Measurements from ENCODE around the gene TRPC4AP. TPM values are rescaled to one million over a fixed set of nuclear protein-coding genes. Genes with fewer than 3 reads are reported as not detected.
A peak's percentile ranks its signal among the peaks of the same experiment; 100 is the strongest.

TRPC4AP gene
- total and polyA plus RNA-seq, 4 donors, result 18.8 to 58.3 (median 54.8) TPM

- no peak overlapping the region for H3K27ac ChIP-seq (ENCODE audit: low read depth in 1 of 2, low read length in 2 of 2)
- peaks cover 0 to 1% of the 10 kb centered on the region in 2 donors for H3K36me3 ChIP-seq (ENCODE audit: control insufficient read depth in 1 of 2, insufficient read depth in 2 of 2, low read length in 1 of 2)
- intact Hi-C loops (cut with DNase I), result no loop called here
- H3K4me1 ChIP-seq (ENCODE audit: control insufficient read depth in 1 of 2, insufficient read depth in 2 of 2, low read length in 2 of 2), result no peaks in the 10 kb centered on the region
- H3K4me3 ChIP-seq (ENCODE audit: low read length in 2 of 2), result no peak overlapping the region
- ATAC-seq (ENCODE audit: low FRiP score), result no peak
- no peak for DNase-seq
- no peaks in the 10 kb centered on the region for H3K27me3 ChIP-seq (ENCODE audit: control insufficient read depth in 1 of 2, insufficient read depth in 2 of 2, low read length in 1 of 2)
- WGBS, 2 donors, result 78 to 80% methylated on average over 4 of the region's 4 CpGs
- H3K9me3 ChIP-seq (ENCODE audit: control insufficient read depth, low read length), result no peaks in the 10 kb centered on the region
These were observed 18.7 kb upstream of the TRPC4AP start for GRCh38 chr20:35111141-35111888.

GRCh38 chr20:35108921-35109320 is 16.3 kb upstream of the TRPC4AP start:
- intact Hi-C loops (cut with DNase I), result no loop called here
- Histone ChIP-seq H3K4me3 (ENCODE audit: low read length in 2 of 2) (no peak overlapping the region), H3K36me3 (ENCODE audit: control insufficient read depth in 1 of 2, insufficient read depth in 2 of 2, low read length in 1 of 2) (no peaks in the 10 kb centered on the region), H3K27me3 (ENCODE audit: control insufficient read depth in 1 of 2, insufficient read depth in 2 of 2, low read length in 1 of 2) (no peaks in the 10 kb centered on the region), H3K9me3 (ENCODE audit: control insufficient read depth, low read length) (no peaks in the 10 kb centered on the region), H3K4me1 (ENCODE audit: control insufficient read depth in 1 of 2, insufficient read depth in 2 of 2, low read length in 2 of 2) (no peaks in the 10 kb centered on the region), H3K27ac (ENCODE audit: low read depth in 1 of 2, low read length in 2 of 2) (no peak overlapping the region)
- ATAC-seq (ENCODE audit: low FRiP score) (no peak), DNase-seq (no peak)
- 93 to 95% methylated on average over 4 of the region's 4 CpGs for WGBS, 2 donors

- Histone ChIP-seq H3K4me1 (ENCODE audit: control insufficient read depth in 1 of 2, insufficient read depth in 2 of 2, low read length in 2 of 2) (no peaks in the 10 kb centered on the region), H3K36me3 (ENCODE audit: control insufficient read depth in 1 of 2, insufficient read depth in 2 of 2, low read length in 1 of 2) (no peaks in the 10 kb centered on the region), H3K27ac (ENCODE audit: low read depth in 1 of 2, low read length in 2 of 2) (no peak overlapping the region), H3K4me3 (ENCODE audit: low read length in 2 of 2) (no peak overlapping the region), H3K9me3 (ENCODE audit: control insufficient read depth, low read length) (no peaks in the 10 kb centered on the region), H3K27me3 (ENCODE audit: control insufficient read depth in 1 of 2, insufficient read depth in 2 of 2, low read length in 1 of 2) (no peaks in the 10 kb centered on the region)
- intact Hi-C loops (cut with DNase I), result no loop called here
- DNase-seq (no peak), ATAC-seq (ENCODE audit: low FRiP score) (no peak)
- 90 to 93% methylated on average over 1 of the region's 1 CpG for WGBS, 2 donors
These were observed 14.3 kb upstream of the TRPC4AP start for GRCh38 chr20:35106827-35107380.

- no peaks in the 10 kb centered on the region for H3K4me1 ChIP-seq (ENCODE audit: control insufficient read depth in 1 of 2, insufficient read depth in 2 of 2, low read length in 2 of 2)
- no peak overlapping the region for H3K4me3 ChIP-seq (ENCODE audit: low read length in 2 of 2)
- H3K9me3 ChIP-seq (ENCODE audit: control insufficient read depth, low read length), result no peaks in the 10 kb centered on the region
- WGBS, 2 donors, result 66 to 73% methylated on average over 3 of the region's 3 CpGs
- intact Hi-C loops (cut with DNase I), result no loop called here
- H3K27ac ChIP-seq (ENCODE audit: low read depth in 1 of 2, low read length in 2 of 2), result no peak overlapping the region
- H3K36me3 ChIP-seq (ENCODE audit: control insufficient read depth in 1 of 2, insufficient read depth in 2 of 2, low read length in 1 of 2), result no peaks in the 10 kb centered on the region
- H3K27me3 ChIP-seq (ENCODE audit: control insufficient read depth in 1 of 2, insufficient read depth in 2 of 2, low read length in 1 of 2), result no peaks in the 10 kb centered on the region
- DNase-seq, result no peak
- ATAC-seq (ENCODE audit: low FRiP score), result no peak
These were observed 12.2 kb upstream of the TRPC4AP start for GRCh38 chr20:35104685-35105295.

GRCh38 chr20:35101620-35102019 is 9.0 kb upstream of the TRPC4AP start:
- Histone ChIP-seq H3K4me3 (ENCODE audit: low read length in 2 of 2) (no peak overlapping the region), H3K36me3 (ENCODE audit: control insufficient read depth in 1 of 2, insufficient read depth in 2 of 2, low read length in 1 of 2) (no peaks in the 10 kb centered on the region), H3K27me3 (ENCODE audit: control insufficient read depth in 1 of 2, insufficient read depth in 2 of 2, low read length in 1 of 2) (no peaks in the 10 kb centered on the region), H3K9me3 (ENCODE audit: control insufficient read depth, low read length) (no peaks in the 10 kb centered on the region), H3K27ac (ENCODE audit: low read depth in 1 of 2, low read length in 2 of 2) (no peak overlapping the region), H3K4me1 (ENCODE audit: control insufficient read depth in 1 of 2, insufficient read depth in 2 of 2, low read length in 2 of 2) (no peaks in the 10 kb centered on the region)
- intact Hi-C loops (cut with DNase I), result no loop called here
- WGBS, 2 donors, result 88% methylated on average over 8 of the region's 8 CpGs
- DNase-seq (no peak), ATAC-seq (ENCODE audit: low FRiP score) (no peak)

GRCh38 chr20:35093267-35093884 is 769 bp upstream of the TRPC4AP start:
- Histone ChIP-seq H3K4me1 (ENCODE audit: control insufficient read depth in 1 of 2, insufficient read depth in 2 of 2, low read length in 2 of 2) (no peaks in the 10 kb centered on the region), H3K9me3 (ENCODE audit: control insufficient read depth, low read length) (no peaks in the 10 kb centered on the region), H3K36me3 (ENCODE audit: control insufficient read depth in 1 of 2, insufficient read depth in 2 of 2, low read length in 1 of 2) (no peaks in the 10 kb centered on the region), H3K27ac (ENCODE audit: low read depth in 1 of 2, low read length in 2 of 2) (peak overlapping the region in 1 of 2 donors; percentile 30), H3K27me3 (ENCODE audit: control insufficient read depth in 1 of 2, insufficient read depth in 2 of 2, low read length in 1 of 2) (no peaks in the 10 kb centered on the region), H3K4me3 (ENCODE audit: low read length in 2 of 2) (no peak overlapping the region)
- 80 to 81% methylated on average over 8 of the region's 8 CpGs for WGBS, 2 donors
- intact Hi-C loops (cut with DNase I), result loop anchor here (5.0 to 10.0 kb wide), 5 partner anchors 81 to 259 kb away; partner anchors contain the start of genes GGT7 (in 1 of the 2), GSS (in 1 of the 2), MMP24OS (in 1 of the 2) and MYH7B (in 1 of the 2)
- ATAC-seq (ENCODE audit: low FRiP score) (no peak), DNase-seq (no peak)

GRCh38 chr20:35091816-35092523 is 637 bp downstream of the TRPC4AP start:
- intact Hi-C loops (cut with DNase I), result loop anchor here (5.0 to 10.0 kb wide), 5 partner anchors 80 to 257 kb away; partner anchors contain the start of genes GGT7 (in 1 of the 2), GSS (in 1 of the 2), MMP24OS (in 1 of the 2) and MYH7B (in 1 of the 2)
- Histone ChIP-seq H3K36me3 (ENCODE audit: control insufficient read depth in 1 of 2, insufficient read depth in 2 of 2, low read length in 1 of 2) (no peaks in the 10 kb centered on the region), H3K27ac (ENCODE audit: low read depth in 1 of 2, low read length in 2 of 2) (peak overlapping the region in 1 of 2 donors; percentile 97), H3K4me3 (ENCODE audit: low read length in 2 of 2) (peak overlapping the region; percentile 90 to 97), H3K27me3 (ENCODE audit: control insufficient read depth in 1 of 2, insufficient read depth in 2 of 2, low read length in 1 of 2) (no peaks in the 10 kb centered on the region), H3K9me3 (ENCODE audit: control insufficient read depth, low read length) (no peaks in the 10 kb centered on the region), H3K4me1 (ENCODE audit: control insufficient read depth in 1 of 2, insufficient read depth in 2 of 2, low read length in 2 of 2) (no peaks in the 10 kb centered on the region)
- DNase-seq (no peak), ATAC-seq (ENCODE audit: low FRiP score) (no peak)
- 0% methylated on average over 26 to 28 of the region's 28 CpGs for WGBS, 2 donors

Data from aorta (tissue), 5 donors.